IMR-90 (cell line): ENCODE results near the gene A4GALT. TPM values are rescaled to one million over a fixed set of nuclear protein-coding genes. Genes with fewer than 3 reads are reported as not detected.

Experiments
- ATAC-seq: fragments of 200-7000 bp; cut with Tn5 transposase; 2 replicates; pipeline ENCODE4 v1.9.1; 2020; ENCODE audit warnings: low read depth, mild to moderate bottlenecking, moderate library complexity
- BruUV-seq: library from RNA; stranded (reverse); fragments of 400-500 nt; replicated peaks from 2 replicates; lab custom pipeline; 2021; lab: Mats Ljungman, UMichigan
- CTCF ChIA-PET: fragments of 300-600 bp; formaldehyde crosslinking; extraction: SDS; loops from one replicate; lab custom pipeline; 2021; ENCODE audit warnings: antibody characterized with exemption; lab: Yijun Ruan, JAX
- POLR2A ChIA-PET: fragments of 300-600 bp; sonication (Branson Sonifier 250); formaldehyde crosslinking; loops from one replicate; lab custom pipeline; 2022; ENCODE audit warnings: antibody characterized with exemption; ENCODE audit not compliant: unreplicated experiment; lab: Charles Lee
- DNase-seq: peaks from one replicate; pipeline ENCODE4 v3.0.0; 2013
- H2AFZ ChIP-seq: replicated peaks from 2 replicates; pipeline ENCODE3; 2013; ENCODE audit warnings: low read length, mild to moderate bottlenecking; ENCODE audit not compliant: poor library complexity
- H2AK5ac ChIP-seq: 2 replicates; pipeline ENCODE4 v1.6.1; 2013; ENCODE audit warnings: low read depth, low read length, inconsistent platforms
- H2AK9ac ChIP-seq: replicated peaks from 2 replicates; pipeline ENCODE3; 2013; ENCODE audit warnings: mild to moderate bottlenecking, low read depth, low read length, moderate library complexity; ENCODE audit not compliant: poor library complexity
- H2BK120ac ChIP-seq: 2 replicates; pipeline ENCODE4 v1.6.1; 2013; ENCODE audit warnings: low read depth, low read length, inconsistent platforms
- H2BK15ac ChIP-seq: 3 replicates; pipeline ENCODE4 v1.6.1; 2013; ENCODE audit warnings: low read depth, low read length, inconsistent platforms
- H2BK20ac ChIP-seq: 2 replicates; pipeline ENCODE4 v1.6.1; 2013; ENCODE audit warnings: low read depth, mild to moderate bottlenecking, inconsistent platforms, low read length, moderate library complexity
- H2BK5ac ChIP-seq: 2 replicates; pipeline ENCODE4 v1.6.1; 2013; ENCODE audit warnings: mild to moderate bottlenecking, low read depth, low read length, inconsistent platforms; ENCODE audit not compliant: poor library complexity, severe bottlenecking
- H3K14ac ChIP-seq: replicated peaks from 2 replicates; pipeline ENCODE4 v1.6.1; 2013; ENCODE audit warnings: low read depth, low read length, inconsistent platforms
- H3K18ac ChIP-seq: 2 replicates; pipeline ENCODE4 v1.6.1; 2013; ENCODE audit warnings: low read depth, low read length, control low read depth
- H3K23ac ChIP-seq: 2 replicates; pipeline ENCODE4 v1.6.1; 2013; ENCODE audit warnings: low read depth, low read length, inconsistent platforms
- H3K27ac ChIP-seq: 2 replicates; pipeline ENCODE4 v1.5.1; 2013; ENCODE audit warnings: mild to moderate bottlenecking, control low read depth, low read length; ENCODE audit not compliant: insufficient read depth
- H3K27me3 ChIP-seq: 2 replicates; pipeline ENCODE4 v1.6.1; 2013; ENCODE audit warnings: low read length; ENCODE audit not compliant: control insufficient read depth, insufficient read depth
- H3K36me3 ChIP-seq: 2 replicates; pipeline ENCODE4 v1.6.1; 2013; ENCODE audit warnings: low read length, mixed read lengths; ENCODE audit not compliant: control insufficient read depth, insufficient read depth
- H3K4ac ChIP-seq: 2 replicates; pipeline ENCODE4 v1.6.1; 2013; ENCODE audit warnings: low read depth, low read length, inconsistent platforms
- H3K4me1 ChIP-seq: 2 replicates; pipeline ENCODE4 v1.6.1; 2013; ENCODE audit warnings: low read length, mixed read lengths; ENCODE audit not compliant: control insufficient read depth, insufficient read depth
- H3K4me2 ChIP-seq: 2 replicates; pipeline ENCODE4 v1.6.1; 2013; ENCODE audit warnings: low read depth, mild to moderate bottlenecking, control low read depth, low read length, moderate library complexity
- H3K4me3 ChIP-seq: 2 replicates; pipeline ENCODE4 v1.5.1; 2013; ENCODE audit warnings: low read depth, mild to moderate bottlenecking, control low read depth, low read length, moderate library complexity; ENCODE audit not compliant: insufficient read depth
- H3K56ac ChIP-seq: 2 replicates; pipeline ENCODE4 v1.6.1; 2013; ENCODE audit warnings: low read length, inconsistent platforms; ENCODE audit not compliant: insufficient read depth; ENCODE audit errors: extremely low read depth
- H3K79me1 ChIP-seq, 2 experiments: 2 replicates each; pipeline ENCODE4 v1.6.1; 2013; ENCODE audit warnings: low read length in 2 of 2, inconsistent platforms in 1 of 2, low read depth in 1 of 2
- H3K9ac ChIP-seq: 2 replicates; pipeline ENCODE4 v1.6.1; 2013; ENCODE audit warnings: low read depth, low read length, control low read depth
- H3K9me1 ChIP-seq: 2 replicates; pipeline ENCODE4 v1.6.1; 2013; ENCODE audit warnings: low read length, inconsistent platforms; ENCODE audit not compliant: insufficient read depth
- H3K9me3 ChIP-seq: 2 replicates; pipeline ENCODE4 v1.6.1; 2013; ENCODE audit warnings: low read length; ENCODE audit not compliant: control insufficient read depth, insufficient read depth
- H4K20me1 ChIP-seq: 2 replicates; pipeline ENCODE4 v1.6.1; 2013; ENCODE audit warnings: low read length, inconsistent platforms; ENCODE audit not compliant: insufficient read depth
- H4K5ac ChIP-seq: 2 replicates; pipeline ENCODE4 v1.6.1; 2013; ENCODE audit warnings: mild to moderate bottlenecking, low read depth, low read length, control low read depth
- H4K8ac ChIP-seq, 2 experiments: 2 replicates each; pipeline ENCODE4 v1.6.1; 2013; ENCODE audit warnings: low read depth in 2 of 2, low read length in 2 of 2, control low read depth in 1 of 2, inconsistent platforms in 1 of 2
- H4K91ac ChIP-seq: 2 replicates; pipeline ENCODE4 v1.6.1; 2013; ENCODE audit warnings: low read depth, low read length, inconsistent platforms; ENCODE audit not compliant: insufficient read depth
- BHLHE40 ChIP-seq: fragments of 150-350 bp; IDR thresholded peaks from 2 replicates; pipeline ENCODE4 v1.6.1; 2016; ENCODE audit warnings: mild to moderate bottlenecking, low read depth, low read length
- CEBPB ChIP-seq: IDR thresholded peaks from 2 replicates; pipeline ENCODE4 v1.6.1; 2012; ENCODE audit warnings: low read depth, low read length, improper control_type of control experiment
- CHD1 ChIP-seq: IDR thresholded peaks from 2 replicates; pipeline ENCODE4 v1.6.1; 2012; ENCODE audit warnings: low read depth, low read length, improper control_type of control experiment
- FOS ChIP-seq: fragments of 150-350 bp; IDR thresholded peaks from 2 replicates; pipeline ENCODE4 v1.6.1; 2016; ENCODE audit warnings: low read depth, low read length
- MAFK ChIP-seq: IDR thresholded peaks from 2 replicates; pipeline ENCODE4 v1.6.1; 2012; ENCODE audit warnings: low read depth, low read length, improper control_type of control experiment
- MAZ ChIP-seq: IDR thresholded peaks from 2 replicates; pipeline ENCODE4 v1.6.1; 2012; ENCODE audit warnings: low read depth, mild to moderate bottlenecking, low read length, improper control_type of control experiment, moderate library complexity, borderline replicate concordance
- MXI1 ChIP-seq: IDR thresholded peaks from 2 replicates; pipeline ENCODE4 v1.6.1; 2012; ENCODE audit warnings: low read depth, mild to moderate bottlenecking, low read length, moderate library complexity, borderline replicate concordance
- NFE2L2 ChIP-seq: fragments of 150-350 bp; IDR thresholded peaks from 2 replicates; pipeline ENCODE4 v1.6.1; 2016; ENCODE audit warnings: low read depth, mild to moderate bottlenecking, low read length
- POLR2A ChIP-seq: IDR thresholded peaks from 2 replicates; pipeline ENCODE4 v1.6.1; 2012; ENCODE audit warnings: mild to moderate bottlenecking, low read depth, low read length
- RAD21 ChIP-seq: IDR thresholded peaks from 2 replicates; pipeline ENCODE4 v1.6.1; 2012; ENCODE audit warnings: low read length, improper control_type of control experiment
- RCOR1 ChIP-seq: IDR thresholded peaks from 2 replicates; pipeline ENCODE4 v1.6.1; 2012; ENCODE audit warnings: mild to moderate bottlenecking, low read length, improper control_type of control experiment; ENCODE audit not compliant: insufficient replicate concordance
- RFX5 ChIP-seq: IDR thresholded peaks from 2 replicates; pipeline ENCODE4 v1.8.0; 2012; ENCODE audit warnings: low read depth, mild to moderate bottlenecking, low read length, moderate library complexity
- SMC3 ChIP-seq: fragments of 150-350 bp; IDR thresholded peaks from 2 replicates; pipeline ENCODE4 v1.6.1; 2016; ENCODE audit warnings: low read depth, mild to moderate bottlenecking, antibody characterized with exemption, low read length, moderate library complexity
- WGBS, 2 experiments: methylation state at CpG; one replicate each; pipeline versions ENCODE4 v1.1.5 to v1.1.7; 2013; ENCODE audit warnings: missing lambda C conversion rate in 2 of 2; ENCODE audit not compliant: insufficient read length in 1 of 2; ENCODE audit errors: extremely low coverage in 2 of 2; 5-methylcytosine and 5-hydroxymethylcytosine counted together
- dilution Hi-C: fragments of 300-500 bp; cut with HindIII; formaldehyde crosslinking; loops from one replicate; pipeline ENCODE4 v1.14.3; 2018; ENCODE audit warnings: low sequenced_read_pairs; ENCODE audit not compliant: unreplicated experiment
- in situ Hi-C: fragments of 300-500 bp; cut with MboI; formaldehyde crosslinking; loops from 3 replicates; pipeline ENCODE4 v1.14.3; 2019; ENCODE audit warnings: low sequenced_read_pairs, inconsistent platforms, mixed read lengths
- intact Hi-C: fragments of 100-400 bp; cut with micrococcal nuclease; formaldehyde crosslinking; loops from 2 replicates; pipeline ENCODE4 v1.10.0; 2022
- polyA plus RNA-seq, 3 experiments: library from polyadenylated mRNA; depleted of rRNA; stranded (reverse); fragments of >200 nt; gene quantifications; 2 replicates each; pipeline ENCODE4 v1.2.3, GENCODE V29; 2012; ENCODE audit warnings: low replicate concordance in 1 of 3
- total RNA-seq: library from RNA; depleted of rRNA; stranded (reverse); fragments of >200 nt; gene quantifications from 2 replicates; pipeline ENCODE4 v1.2.3, GENCODE V29; 2012
- TF ChIP-seq, protein P1 (sequence below): conservative IDR thresholded peaks from 2 replicates; pipeline ENCODE4 v1.5.1; 2012; ENCODE audit warnings: mild to moderate bottlenecking, low read depth, low read length, improper control_type of control experiment
- TF ChIP-seq, protein P2 (sequence below): fragments of 150-350 bp; IDR thresholded peaks from 2 replicates; pipeline ENCODE4 v1.6.1; 2016; ENCODE audit warnings: low read depth, mild to moderate bottlenecking, low read length, moderate library complexity, borderline replicate concordance
- TF ChIP-seq, protein P3 (sequence below): fragments of 150-350 bp; IDR thresholded peaks from 2 replicates; pipeline ENCODE4 v1.6.1; 2017; ENCODE audit warnings: mild to moderate bottlenecking, antibody characterized with exemption, low read length, low read depth

The A4GALT gene
- total and polyA plus RNA-seq, 2 of the 4 experiments (the other 2 are of a cell fraction) = 1.6 to 6.1 TPM

DNA sequence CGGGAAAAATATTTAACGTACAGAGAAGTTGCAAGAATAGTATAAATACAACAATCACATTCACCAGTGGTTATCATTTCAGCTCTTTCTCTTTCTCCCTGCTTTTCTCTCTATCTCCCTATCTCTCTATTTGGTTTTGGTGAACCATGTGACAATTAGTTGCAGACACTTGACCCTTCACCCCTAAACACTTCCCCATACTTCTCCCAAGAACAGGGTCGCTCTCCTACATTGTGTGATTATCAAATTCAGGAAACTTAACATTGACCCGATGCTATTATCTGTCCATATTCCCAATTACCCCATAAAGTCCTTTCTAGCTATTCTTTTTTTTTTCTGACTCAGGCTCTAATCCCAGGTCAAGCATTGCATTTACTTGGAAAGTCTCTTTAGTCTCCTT is 66.7 kb downstream of the A4GALT start:
- DNase-seq (no peak), ATAC-seq (no peak)
- Histone ChIP-seq H3K4me3 (no peak overlapping the region), H3K4me2 (no peak overlapping the region), H2BK5ac (no peak overlapping the region), H3K79me1 (peaks cover 0 to 7% of the 10 kb centered on the region in 2 experiments; a peak in 2 of 4 replicates), H3K56ac (no peak overlapping the region), H3K14ac (no peak overlapping the region), H2BK20ac (no peak overlapping the region), H4K20me1 (no peaks in the 10 kb centered on the region; the same call in 1 of the 2 replicates), H4K91ac (no peak overlapping the region), H3K27me3 (no peaks in the 10 kb centered on the region), H2AFZ (no peak overlapping the region), H3K9me1 (peaks cover 4% of the 10 kb centered on the region), H2AK5ac (no peak overlapping the region), H3K9me3 (no peaks in the 10 kb centered on the region), H2BK120ac (no peak overlapping the region), H2AK9ac (no peak overlapping the region), H3K9ac (no peak overlapping the region), H3K23ac (no peak overlapping the region), H3K36me3 (no peaks in the 10 kb centered on the region), H3K4ac (no peak overlapping the region), H3K18ac (no peak overlapping the region), H4K5ac (no peak overlapping the region), H4K8ac (no peak overlapping the region), H3K4me1 (peaks cover 5% of the 10 kb centered on the region; the same call in 1 of the 2 replicates), H2BK15ac (no peak overlapping the region), H3K27ac (no peak overlapping the region)
- in situ Hi-C loops (loop anchor here (5.0 kb wide), 1 partner anchor 163 kb away; no protein-coding TSS in a partner anchor), intact Hi-C loops (no loop called here), dilution Hi-C loops (no loop called here)
- CTCF ChIA-PET = interaction anchor here (0.6 kb wide), 1 partner anchor 149 kb away, joined by 3 read pairs; no protein-coding TSS in a partner anchor
- TF ChIP-seq POLR2A (no peak), MAZ (no peak), SMC3 (no peak), NFE2L2 (no peak), BHLHE40 (no peak), RCOR1 (no peak), RFX5 (no peak), CHD1 (no peak), MXI1 (no peak), CEBPB (no peak), RAD21 (no peak), FOS (no peak), MAFK (no peak)
- TF ChIP-seq, protein P1, sequence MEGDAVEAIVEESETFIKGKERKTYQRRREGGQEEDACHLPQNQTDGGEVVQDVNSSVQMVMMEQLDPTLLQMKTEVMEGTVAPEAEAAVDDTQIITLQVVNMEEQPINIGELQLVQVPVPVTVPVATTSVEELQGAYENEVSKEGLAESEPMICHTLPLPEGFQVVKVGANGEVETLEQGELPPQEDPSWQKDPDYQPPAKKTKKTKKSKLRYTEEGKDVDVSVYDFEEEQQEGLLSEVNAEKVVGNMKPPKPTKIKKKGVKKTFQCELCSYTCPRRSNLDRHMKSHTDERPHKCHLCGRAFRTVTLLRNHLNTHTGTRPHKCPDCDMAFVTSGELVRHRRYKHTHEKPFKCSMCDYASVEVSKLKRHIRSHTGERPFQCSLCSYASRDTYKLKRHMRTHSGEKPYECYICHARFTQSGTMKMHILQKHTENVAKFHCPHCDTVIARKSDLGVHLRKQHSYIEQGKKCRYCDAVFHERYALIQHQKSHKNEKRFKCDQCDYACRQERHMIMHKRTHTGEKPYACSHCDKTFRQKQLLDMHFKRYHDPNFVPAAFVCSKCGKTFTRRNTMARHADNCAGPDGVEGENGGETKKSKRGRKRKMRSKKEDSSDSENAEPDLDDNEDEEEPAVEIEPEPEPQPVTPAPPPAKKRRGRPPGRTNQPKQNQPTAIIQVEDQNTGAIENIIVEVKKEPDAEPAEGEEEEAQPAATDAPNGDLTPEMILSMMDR = no peak
- TF ChIP-seq, protein P2, sequence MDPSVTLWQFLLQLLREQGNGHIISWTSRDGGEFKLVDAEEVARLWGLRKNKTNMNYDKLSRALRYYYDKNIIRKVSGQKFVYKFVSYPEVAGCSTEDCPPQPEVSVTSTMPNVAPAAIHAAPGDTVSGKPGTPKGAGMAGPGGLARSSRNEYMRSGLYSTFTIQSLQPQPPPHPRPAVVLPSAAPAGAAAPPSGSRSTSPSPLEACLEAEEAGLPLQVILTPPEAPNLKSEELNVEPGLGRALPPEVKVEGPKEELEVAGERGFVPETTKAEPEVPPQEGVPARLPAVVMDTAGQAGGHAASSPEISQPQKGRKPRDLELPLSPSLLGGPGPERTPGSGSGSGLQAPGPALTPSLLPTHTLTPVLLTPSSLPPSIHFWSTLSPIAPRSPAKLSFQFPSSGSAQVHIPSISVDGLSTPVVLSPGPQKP = no peak
- TF ChIP-seq, protein P3, sequence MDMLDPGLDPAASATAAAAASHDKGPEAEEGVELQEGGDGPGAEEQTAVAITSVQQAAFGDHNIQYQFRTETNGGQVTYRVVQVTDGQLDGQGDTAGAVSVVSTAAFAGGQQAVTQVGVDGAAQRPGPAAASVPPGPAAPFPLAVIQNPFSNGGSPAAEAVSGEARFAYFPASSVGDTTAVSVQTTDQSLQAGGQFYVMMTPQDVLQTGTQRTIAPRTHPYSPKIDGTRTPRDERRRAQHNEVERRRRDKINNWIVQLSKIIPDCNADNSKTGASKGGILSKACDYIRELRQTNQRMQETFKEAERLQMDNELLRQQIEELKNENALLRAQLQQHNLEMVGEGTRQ = no peak
- no TSS peak for BruUV-seq
- POLR2A ChIA-PET = no interaction called here
- WGBS, 2 experiments = 94% methylated on average over 2 of the region's 4 CpGs; no CpG with 5 or more reads in 1 of the 2 experiments
